SW480 (cell line): ENCODE measurements around the gene CHDH.

Experiments
- DNase-seq: peaks from one replicate; pipeline ENCODE4 v3.0.0-alpha.2; 2016; ENCODE audit warnings: low spot score

CHDH gene

DNA sequence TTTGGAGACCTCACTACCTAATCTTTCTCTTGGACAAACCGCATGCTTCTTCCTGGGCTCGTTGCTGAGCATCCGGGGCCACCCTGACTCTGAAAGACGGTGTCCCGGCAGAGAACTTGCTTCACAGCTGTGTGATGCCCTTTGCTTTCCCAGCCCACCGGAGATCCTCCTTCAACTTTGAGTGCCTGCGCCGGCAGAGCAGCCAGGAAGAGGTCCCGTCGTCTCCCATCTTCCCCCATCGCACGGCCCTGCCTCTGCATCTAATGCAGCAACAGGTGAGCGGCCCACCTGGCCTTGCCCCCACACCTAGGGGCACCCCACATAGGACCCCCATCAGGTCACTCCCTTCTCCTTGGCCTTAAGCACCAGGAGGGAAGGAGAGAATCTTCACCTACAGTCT, 37.7 kb downstream of the CHDH start:
- DNase-seq, result no peak

- DNase-seq, result no peak
Observed at GRCh38 chr3:53807117-53807810, 39.0 kb downstream of the CHDH start.

GRCh38 chr3:53806182-53807116, 39.8 kb downstream of the CHDH start:
- DNase-seq, result peak; percentile 46

DNA sequence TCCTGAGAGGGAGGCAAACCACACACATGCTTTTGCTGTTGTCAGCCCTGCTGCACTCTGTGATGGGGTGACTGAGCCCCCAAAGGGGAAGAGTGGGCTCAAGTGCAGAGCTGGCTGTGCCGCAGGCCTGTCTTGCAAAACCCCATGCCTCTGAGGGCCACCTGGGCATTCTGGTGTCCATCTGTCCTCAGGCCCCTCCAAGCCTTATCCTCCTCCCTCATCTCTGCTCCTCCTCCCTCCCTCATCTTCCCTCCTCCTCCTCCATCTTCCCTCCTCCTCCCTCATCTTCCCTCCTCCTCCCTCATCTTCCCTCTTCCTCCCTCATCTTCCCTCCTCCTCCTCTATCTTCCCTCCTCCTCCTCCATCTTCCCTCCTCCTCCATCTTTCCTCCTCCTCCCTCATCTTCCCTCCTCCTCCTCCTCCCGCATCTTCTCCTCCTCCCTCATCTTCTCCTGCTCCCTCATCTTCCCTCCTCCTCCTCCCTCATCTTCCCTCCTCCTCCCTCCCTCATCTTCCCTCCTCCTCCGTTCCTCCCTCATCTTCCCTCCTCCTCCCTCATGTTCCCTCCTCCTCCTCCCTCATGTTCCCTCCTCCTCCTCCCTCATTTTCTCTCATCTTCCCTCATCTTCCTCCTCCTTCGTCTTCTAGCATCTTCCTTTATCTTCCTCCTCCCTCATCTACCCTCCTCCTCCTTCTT, 40.6 kb downstream of the CHDH start:
- DNase-seq, result no peak

DNA sequence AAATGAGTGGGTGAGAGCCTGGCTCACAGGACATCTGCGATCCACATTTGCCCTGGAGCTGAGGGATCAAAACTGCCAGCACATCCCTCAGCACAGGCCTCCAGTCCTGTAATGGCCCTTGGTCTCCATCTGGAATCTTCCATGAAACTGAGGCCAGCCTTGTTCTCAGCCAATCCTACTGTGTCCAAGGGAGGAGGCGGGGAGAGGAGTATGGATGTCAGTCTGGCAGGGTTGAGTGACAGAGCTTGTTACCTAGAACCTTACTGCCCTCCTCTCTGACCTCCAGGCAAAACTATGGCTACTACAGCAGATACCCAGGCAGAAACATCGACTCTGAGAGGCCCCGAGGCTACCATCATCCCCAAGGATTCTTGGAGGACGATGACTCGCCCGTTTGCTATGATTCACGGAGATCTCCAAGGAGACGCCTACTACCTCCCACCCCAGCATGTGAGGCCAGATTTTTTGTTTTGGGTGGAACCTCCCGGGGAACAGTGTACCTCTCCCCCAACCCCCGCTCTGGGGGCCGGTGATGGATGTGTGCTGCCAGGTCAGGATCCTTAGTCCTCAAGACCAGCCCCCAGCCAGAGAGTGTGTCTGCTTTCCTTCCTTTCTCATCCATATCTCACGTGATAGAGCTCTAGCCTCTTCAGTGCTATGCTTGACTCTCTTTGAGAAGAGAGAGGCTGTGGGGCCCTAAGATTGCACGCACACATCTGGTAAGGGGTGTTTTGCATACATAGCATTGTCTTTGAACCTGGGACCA, 41.3 kb downstream of the CHDH start:
- peak; percentile 17 for DNase-seq

DNA sequence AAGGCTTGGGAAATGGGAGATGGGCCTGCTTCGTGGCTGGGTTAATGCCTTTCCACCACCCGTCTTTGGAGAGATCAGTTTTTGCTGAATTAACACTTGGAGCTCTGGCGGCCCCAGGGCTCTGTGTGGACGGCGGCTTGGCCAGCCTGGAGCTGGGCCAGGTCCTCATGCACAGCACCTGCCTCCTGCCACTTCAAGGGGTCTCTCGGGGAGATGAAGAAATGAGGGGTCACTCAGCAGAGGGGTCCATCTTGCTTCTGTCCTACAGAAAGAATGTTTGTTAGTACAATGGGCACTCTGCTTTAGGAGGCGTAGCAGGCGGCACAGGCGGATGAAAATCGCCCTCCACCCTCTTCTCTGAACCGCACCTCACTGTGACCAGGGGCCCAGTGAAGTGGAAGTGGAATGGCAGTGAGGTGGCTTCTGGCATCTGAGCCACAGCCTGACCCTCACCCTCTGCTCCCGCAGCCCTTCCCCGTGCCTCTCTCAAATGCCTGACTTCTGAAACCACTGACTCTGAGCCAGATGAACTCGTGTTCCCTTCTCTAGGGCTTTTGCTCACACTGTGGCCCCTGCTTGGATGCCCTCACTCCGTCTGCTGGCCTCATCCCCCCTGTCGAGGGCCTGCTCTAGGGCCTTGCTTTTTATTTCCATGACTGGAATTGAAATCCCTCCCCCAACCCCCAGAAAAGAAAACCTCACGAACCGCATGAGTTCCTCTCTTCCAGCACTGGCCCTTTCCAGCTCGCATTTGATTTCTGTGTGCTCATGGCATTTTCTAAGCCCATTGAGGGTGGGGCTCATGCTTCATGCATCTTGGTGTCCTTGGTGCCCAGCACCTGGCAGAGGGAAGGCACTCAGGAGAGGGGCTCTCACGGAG, 42.2 kb downstream of the CHDH start:
- DNase-seq, result no peak

- no peak for DNase-seq
Observed at GRCh38 chr3:53803124-53803815, 42.9 kb downstream of the CHDH start.

DNA sequence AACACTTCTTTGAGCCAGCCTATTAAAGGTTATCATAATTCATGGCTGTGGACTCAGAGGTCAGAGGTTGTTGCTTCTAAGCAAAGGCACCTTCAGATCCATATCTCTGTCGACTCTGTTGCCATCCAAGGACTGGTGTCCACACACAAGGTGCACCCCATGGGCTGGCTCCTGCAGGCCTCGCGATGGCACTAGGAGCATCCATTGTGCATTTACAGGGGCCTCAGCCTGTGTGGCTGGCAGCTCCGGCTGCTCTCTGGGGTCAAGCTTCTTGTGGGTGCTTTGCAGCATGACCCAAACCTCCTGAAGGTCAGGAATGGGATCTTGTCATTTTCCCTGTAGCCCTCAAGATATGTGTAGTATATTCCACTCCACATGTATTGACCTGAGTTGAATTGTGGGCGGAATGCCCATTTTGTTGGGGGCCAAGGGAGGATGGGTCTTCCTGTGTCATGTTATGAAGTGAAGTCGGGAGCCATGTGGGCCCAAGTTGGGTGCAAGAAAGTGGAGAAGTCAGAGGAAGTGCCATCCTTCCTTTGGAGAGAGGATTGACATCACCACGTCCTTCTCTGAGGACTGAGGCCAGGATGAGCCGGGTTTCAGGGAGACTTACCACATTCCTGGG, 43.9 kb downstream of the CHDH start:
- no peak for DNase-seq

GRCh38 chr3:53801319-53801718, 44.9 kb downstream of the CHDH start:
- no peak for DNase-seq

DNA sequence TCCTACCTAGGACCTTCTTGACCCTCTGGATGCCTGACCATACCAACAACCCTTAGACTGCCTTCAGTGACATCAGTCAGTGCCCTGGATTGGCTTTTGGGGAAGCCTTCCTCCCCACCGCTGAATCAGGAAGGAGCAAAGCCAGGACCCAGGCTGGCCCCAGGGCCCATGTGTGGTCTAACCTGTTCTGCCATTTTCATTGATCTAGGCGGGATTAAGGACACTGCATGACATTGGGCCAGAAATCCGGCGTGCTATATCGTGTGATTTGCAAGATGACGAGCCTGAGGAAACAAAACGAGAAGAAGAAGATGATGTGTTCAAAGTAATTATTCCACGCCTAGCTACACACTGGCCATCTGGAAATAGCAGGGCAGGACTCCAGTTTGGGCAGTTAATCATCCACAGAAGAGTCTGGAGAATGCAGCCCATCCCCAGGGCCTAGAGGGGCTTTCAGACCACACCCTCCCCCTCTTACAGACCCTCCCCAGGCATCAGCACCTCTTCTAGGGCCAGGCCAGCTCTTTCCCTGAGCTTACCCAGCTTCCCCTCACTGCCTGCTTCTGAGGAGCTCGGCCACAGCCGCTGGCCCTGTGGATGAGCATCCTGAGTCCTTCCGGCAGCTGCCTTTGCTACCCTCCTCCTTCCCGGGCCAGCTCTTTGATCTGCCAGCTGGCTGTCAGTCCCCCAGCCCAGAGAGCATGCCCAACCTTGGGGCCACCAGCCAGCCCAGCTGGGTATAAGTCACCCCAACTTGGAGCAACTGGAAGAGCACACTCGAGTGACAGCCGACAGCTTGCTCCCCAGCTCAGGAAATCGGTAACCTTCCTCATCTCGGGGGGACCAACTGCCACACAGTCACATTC, 45.9 kb downstream of the CHDH start:
- no peak for DNase-seq

DNA sequence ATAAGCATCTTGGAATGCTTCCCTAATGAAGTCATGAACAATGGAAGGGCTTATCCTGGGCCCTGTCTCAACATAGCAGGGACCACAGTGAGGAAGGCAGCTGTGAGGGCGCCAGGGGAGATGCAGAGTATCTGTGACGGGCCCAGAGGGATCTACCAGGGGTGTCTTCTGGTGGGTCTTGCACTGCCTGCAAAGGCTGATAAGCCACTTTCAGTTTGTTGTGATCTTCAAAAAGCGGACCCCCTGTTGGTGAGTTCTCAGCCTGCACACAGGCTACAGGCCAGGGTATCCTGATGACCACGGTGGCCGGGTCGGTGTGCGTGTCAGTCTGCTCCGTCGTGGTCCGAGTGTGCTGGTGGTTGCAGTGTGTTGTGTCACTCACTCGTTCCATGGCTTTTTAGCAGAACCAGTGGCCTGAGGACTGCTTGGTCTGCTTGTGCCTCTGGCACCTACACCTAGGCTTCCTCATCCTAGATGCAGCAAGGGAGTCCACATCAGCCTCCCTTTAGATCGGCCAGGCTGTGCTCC, 46.8 kb downstream of the CHDH start:
- DNase-seq, result no peak

DNA sequence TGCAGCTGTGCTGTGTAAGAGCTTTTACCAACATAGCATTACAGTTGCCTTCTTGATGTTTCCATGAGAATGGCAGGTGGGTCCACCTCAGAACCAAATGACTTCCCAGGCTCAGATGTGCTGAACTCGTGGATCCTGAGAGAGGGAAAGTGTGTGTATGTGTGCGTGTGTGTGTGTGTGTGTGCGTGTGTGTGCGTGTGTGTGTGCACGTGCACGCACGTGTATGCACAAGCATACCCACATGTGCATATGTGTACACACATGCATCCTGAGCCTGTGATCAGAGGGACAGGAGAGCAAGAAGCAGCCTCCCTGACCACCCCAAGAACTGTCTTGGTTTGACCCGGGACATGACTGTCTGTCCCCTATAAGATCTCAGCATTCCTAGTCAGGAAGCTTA, 48.1 kb downstream of the CHDH start:
- no peak for DNase-seq

GRCh38 chr3:53795789-53796560, 50.2 kb downstream of the CHDH start:
- DNase-seq, result no peak

GRCh38 chr3:53795176-53795575, 51.0 kb downstream of the CHDH start:
- no peak for DNase-seq

DNA sequence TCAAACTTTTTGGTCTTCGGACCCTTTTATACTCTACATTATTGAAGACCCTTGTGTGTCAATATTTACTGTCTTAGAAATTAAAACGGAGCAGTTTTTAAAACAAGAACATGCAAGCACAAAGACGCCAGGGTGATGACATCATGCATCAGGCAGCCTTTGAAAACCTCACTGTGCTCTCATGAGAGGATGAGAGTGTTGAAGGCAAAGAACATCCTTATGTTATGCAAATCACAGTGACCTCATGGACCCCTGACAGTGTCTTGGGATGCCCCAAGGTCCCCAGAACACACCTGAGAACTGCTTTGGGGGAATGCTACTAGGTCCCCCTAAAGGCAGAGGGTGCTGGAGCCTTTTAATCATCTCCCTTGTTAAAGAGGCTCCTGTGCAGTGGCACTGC, 51.6 kb downstream of the CHDH start:
- no peak for DNase-seq

- no peak for DNase-seq
Observed at GRCh38 chr3:53792866-53793265, 53.4 kb downstream of the CHDH start.

GRCh38 chr3:53791317-53791716, 54.9 kb downstream of the CHDH start:
- no peak for DNase-seq

DNA sequence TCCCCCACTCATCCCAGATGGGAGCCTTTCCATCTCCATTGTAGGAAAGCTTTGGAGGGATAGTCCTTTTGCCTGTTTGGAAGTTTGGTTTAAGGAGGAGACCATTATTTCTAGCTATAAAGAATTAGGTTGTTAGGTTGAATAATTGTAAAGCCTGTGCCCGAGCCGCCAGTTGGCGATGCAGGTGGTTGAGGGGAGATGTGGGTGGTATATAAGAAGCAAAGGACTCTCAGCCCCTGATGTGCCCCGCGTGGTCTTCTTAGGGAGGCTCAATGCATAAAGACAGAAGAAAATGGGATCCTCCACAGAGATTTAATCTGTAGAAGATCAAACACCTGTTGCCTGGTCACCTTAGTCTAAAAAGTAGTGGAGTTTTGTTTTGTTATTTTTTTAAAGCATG, 55.7 kb downstream of the CHDH start:
- no peak for DNase-seq
